Erythroblast (primary cell): ENCODE measurements around the gene ABHD15.

Experiments used
- DNase-seq, 2 experiments: peaks; one replicate each; lab custom pipeline; 2025; lab: John Stamatoyannopoulos, UW
- GATA1 ChIP-seq: IDR thresholded peaks from 2 replicates; pipeline ENCODE4 v1.6.1; 2011; ENCODE audit warnings: low read depth, mild to moderate bottlenecking, control low read depth, low read length, moderate library complexity
- POLR2A ChIP-seq: IDR thresholded peaks from 2 replicates; pipeline ENCODE4 v1.6.1; 2011; ENCODE audit warnings: mild to moderate bottlenecking, low read length

ABHD15 gene

DNA sequence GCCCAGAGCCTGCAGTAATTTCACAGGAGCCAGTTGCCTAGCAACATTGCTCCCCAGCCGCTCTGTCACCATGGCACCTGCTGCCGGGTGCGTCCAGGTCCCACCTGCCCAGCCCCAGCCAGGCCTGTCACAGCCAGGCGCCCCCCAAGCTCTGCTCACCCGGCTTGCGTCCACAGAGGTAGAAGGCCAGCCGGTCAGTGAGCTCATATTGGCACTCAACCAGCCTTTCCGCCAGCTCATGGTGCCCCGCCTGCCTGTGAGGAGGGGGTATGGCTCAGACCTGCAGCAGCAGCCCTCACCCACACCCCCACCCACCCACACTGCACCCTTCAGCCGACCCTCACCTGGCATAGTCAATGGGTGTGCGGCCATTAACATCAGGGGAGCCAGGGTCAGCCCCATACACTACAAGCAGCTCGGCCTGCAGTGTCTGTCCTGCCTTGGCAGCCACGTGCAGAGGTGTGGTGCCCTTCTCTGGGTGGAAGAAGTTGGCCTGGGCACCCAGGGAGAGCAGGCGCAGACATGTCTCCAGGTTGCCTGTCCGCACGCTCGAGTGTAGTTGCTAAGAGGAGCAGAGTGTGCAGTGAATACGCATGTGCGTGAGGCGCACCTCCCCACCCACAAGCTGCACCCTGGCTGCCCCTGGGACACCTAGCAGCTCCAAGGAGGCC is 14.9 kb upstream of the ABHD15 start:
- TF ChIP-seq GATA1 (no peak), POLR2A (no peak)
- DNase-seq, result no peak

DNA sequence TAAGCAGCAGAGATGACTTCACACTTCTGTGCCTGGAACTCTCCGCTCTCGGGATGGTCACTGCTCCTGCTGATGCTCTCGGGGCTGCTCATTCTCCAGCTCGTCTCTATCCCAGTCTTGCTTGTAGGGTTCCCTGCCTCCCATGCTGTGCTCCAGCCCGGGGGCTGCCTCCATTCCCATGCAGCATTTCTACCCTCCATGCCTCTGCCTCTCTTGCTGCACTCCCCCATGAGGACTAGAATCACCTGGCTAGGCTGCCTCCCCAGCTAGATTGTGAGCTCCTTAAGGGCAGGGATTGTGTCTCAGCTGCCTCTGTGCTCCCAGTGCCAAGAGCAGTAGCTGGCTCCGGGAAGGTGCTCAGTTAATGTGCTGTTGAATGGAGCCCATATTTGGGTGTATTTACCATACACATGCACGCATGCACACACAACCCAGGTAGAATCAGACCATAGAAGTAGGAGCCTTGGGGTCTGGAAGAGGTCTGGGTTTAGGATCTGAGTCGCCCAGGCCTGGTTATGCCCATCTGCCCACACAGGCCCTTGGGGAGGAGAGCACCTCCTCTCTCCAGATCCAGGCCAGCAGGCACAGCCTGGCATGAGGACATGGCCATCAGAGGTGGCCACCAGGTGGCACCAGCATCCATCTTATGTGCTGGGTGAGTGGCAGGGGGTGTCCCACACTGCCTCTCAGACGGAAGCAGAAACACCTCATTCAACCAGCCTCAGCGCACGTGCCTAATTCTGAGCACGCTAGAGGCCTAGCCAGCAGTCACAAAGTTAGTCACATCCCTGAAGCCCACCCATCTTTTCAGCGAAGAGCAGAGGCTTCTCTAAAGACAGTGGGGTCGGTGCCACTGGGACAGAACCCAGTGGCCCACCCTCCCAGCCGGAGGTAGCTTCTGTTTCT is 13.3 kb upstream of the ABHD15 start:
- TF ChIP-seq POLR2A (no peak), GATA1 (no peak)
- peak; percentile 76 to 84 for DNase-seq

DNA sequence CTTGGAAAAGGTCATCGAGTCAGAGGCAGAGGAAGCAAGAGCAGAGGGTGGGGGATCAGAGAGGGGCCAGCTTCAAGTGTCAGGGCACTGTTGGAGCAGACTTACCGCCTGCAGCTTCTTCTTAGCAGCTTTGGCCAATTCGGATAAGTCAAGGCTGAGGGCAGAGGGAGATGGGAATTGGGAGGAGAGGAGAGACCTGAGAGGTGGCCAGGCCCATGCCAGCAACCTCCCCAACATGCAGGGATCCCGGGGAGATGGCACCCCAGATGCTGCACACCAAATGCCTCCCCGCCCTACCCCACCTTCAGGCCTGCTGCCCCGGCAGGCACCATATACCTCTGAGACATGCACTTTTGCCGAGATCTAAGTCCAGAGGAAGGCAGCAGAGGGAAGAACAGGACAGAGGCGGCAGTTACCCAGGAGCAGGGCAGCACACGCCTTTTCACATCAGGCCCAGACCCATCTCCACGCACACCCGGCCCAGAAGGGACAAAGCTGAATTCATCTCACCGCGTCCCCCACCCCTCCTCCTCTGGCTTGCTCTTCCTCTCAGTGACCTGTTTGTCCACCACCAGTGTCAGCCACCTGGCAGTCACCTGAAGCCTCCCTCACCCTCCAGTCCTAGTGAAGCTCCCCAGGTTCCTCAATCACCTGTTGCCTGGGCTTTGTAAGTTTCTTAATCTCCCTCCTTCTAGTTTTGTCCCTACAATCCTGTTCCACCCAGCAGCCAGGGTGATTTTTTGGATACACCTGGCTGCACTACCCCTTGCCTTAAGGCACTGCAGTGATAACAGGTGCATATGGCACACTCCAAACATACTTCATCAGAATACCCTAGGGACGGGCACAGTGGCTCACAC is 12.0 kb upstream of the ABHD15 start:
- TF ChIP-seq POLR2A, result no peak
- TF ChIP-seq GATA1, result no peak
- DNase-seq, result no peak

DNA sequence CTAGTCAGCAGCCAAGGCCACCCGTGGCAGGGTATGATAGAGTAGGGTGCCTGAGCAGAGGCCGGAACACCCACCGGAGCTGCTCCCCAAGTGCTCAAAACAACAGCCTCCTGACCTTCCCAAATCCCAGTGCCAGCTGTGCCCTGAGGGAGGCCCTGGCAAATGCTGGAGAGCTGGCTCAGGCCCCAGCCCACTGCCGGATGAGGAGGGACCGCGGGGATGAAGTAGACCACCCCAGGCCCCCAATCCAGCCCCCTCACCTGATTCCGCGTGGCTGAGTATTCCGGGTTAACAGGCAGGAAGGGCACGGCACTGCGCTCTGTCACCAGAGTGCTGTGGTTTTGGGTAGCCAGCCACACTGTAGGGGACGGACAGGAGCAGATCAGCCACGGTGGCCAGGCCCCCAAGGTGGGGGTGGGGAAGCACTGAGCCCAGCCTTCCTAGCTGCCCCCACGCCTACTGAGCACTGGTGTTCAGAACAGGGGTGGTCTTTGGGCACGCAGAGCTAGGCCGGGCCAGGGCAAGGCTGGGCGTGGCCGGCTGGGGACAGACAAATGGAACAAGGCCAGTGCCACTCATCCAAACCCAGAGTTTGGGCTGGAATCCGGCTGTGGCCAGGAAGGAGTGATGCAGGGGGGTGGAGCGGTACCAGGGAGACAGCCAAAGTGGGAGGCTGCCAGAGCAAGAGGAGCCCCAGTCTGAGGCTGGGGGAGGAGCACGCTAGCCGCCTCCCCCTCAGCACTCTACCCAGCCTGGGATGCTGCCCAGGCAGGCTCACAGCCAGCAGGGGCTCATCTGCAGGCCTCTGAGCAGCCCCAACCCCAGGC is 10.8 kb upstream of the ABHD15 start:
- no peak for TF ChIP-seq POLR2A
- no peak for TF ChIP-seq GATA1
- no peak for DNase-seq

DNA sequence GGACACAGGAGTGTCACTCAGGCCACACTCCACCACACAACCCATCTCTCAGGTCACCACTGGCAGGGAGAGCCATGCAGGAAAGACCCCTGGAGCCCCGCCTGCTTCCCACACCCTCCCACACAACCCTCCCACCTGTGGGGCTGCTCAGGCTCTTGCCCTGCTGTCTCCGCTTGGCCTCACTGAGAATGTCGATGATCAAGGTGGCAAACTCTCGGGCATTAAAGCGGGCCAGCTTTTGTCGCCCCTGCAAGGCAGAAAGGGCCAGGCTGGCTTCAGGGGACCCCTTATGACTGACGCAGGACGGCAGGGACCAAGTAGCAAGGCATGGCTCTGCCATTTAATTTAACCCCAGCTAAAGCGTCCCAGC is 10.1 kb upstream of the ABHD15 start:
- TF ChIP-seq GATA1, result no peak
- no peak for TF ChIP-seq POLR2A
- DNase-seq, result no peak

DNA sequence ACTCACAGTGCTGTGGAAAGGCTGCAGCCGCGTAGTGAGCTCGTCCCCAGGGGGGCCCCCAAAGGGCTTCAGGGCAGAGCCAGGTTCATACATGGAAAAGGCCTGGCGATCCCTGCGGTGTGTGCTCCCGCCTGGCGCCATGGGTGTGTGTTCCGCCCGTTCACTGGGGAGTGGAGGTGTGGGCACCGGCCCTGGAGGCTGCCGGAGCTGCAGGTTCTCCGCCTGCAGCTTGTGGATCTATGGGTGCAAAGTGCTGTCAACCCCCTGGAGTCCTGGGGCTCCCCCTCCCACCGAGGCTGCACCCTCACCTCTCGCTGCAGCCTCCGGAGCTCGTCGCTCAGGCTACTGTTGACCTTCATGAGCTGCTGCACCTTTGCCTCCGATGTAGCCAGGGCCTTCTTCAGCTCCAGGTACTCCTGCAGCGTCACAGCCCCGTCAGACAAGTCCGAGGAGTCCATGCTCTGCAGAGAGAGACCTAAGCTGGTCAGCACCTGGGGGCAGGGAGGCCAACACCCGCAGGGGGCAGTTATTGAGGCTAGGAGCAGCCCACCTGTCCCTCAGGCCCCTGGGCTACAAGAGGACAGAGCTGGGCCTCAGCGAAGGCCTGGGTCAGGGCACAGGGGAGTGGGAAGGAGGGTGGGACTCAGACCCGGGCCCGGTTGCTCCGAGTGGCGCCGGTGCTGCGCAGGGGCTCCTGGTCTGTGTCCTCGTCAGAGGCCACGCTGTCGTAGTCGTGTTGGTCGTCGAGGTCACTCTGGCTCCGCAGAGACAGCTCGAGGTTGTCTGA is 9.6 kb upstream of the ABHD15 start:
- TF ChIP-seq POLR2A (no peak), GATA1 (no peak)

DNA sequence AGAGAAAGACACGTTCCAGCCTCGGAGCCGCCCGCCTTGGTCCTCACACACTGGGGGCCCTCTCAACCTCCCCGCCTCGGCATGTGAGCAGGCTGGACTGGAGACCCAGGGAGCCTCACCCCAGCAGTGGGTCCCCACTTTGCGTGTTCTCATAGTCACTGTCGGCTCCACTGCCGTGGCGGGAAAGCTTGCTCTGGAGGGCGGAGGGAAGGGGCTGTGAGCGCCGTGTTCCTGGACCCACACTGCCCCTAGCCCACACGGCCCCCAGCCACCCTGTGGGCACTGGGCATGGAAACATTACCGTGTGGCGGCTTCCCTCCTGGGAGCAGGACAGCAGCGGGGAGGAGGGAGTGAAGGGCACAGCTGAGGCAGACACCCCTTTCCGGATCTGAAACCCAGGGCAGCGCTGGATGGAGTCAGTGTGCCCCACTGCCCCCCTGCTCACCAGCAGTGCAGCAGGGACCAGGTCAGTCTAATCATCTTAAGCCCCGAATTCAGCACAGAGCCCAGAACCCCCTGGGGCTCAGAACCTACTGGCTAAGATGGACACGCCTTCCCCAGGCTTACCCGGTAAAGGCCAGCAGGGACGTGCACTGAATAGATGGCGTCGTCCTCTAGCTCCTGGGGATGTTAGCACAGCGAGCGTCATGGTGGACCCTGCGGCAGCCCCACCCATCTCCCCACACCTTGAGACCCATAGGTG is 8.8 kb upstream of the ABHD15 start:
- TF ChIP-seq POLR2A (no peak), GATA1 (no peak)
- DNase-seq, result no peak

More for the DNA sequence above, 9.6 kb upstream of the ABHD15 start:
- DNase-seq, result no peak

DNA sequence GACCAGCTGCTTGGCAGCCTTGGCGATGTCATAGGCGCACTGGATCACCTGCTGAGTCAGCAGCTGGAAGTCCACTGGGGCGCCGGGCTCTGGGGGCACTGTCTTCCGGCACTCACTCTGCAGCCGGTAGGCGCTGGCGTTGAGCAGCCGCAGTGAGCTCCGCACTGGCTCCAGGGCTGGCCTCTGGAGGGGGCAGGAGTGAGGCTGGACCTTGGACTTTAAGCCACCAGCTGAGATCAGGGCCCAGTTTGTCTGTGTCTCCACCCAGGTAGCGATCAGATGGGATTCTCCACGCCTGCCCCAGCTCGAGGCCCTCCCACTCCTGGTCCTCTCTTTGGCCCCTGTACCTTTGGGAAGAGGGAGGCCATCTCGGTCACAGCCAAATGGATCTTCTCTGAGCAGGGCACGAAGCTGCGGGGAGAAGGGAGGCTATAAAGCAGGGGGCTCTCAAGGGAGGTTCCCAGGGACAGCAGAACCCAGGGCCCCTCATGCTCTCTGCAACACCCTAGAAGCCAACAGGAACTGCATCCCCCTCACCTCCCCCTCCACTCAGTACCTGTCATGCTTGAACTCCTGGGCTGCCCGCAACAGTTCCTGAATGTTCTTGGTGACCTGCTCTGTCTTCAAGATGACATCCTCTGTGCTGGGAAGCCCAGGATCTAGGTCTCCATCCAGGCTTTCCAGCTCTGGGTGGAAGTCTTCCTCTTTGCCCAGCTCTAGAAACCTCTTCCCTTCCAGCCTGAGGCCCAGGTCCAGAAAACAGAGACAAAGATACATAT is 8.1 kb upstream of the ABHD15 start:
- TF ChIP-seq GATA1 (no peak), POLR2A (no peak)
- no peak for DNase-seq

DNA sequence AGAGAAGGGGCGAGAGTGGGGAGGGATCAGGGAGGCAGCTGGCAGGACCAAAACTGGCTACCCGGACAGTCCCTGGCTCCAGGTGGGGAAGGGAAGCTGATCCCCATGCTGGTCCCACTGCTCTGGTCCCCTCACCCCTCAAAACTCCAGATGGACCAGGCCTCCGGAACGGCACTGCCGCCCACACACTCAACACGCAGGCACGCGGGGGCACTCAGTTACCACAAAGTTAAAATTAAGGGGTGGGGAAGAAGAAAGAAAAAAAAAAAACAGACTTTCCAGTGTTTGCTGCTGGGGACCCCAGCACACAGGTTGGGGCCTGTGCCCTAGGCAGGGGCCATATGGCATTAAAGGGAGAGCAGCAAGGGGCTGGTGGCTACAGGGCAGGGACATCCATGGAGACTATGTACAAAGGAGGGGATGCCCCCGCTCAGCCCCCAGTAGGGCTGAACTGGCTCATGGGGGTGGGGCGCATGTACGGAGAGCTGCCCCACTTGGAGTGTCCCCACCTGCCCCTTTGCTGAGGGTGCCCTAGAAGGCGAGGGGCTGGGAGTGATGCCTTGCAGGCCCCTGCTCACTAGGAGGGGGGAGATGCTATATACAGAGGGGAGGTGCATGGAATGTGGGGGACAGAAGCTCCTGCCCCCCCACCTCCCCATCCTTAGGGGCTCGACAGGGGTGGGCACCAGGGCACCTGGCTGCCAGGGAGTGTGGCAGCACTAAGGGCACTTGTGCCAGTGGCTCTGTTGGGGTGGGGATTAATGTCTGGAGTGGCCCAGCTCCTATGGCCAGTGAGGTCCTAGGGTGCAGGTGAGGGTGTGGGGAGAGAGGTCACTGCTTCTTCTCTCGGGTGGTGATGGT is 7.3 kb upstream of the ABHD15 start:
- no peak for DNase-seq
- TF ChIP-seq POLR2A (no peak), GATA1 (no peak)

DNA sequence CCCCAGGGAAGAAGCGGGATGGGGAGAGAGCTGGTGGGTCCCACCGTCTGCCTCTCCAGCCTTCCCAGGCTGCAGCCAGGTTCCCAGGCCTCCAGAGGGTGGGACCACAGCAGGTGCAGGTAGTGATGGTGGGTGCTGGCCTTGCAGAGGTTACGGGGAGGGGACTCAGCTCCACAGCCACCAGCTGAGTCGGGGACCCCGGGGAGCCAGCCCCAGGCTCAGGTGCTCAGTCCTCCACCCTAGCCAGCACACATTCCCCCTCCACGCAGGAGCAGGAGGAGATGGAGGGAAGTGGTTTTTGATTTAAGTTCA is 6.7 kb upstream of the ABHD15 start:
- TF ChIP-seq POLR2A (no peak), GATA1 (no peak)
- no peak for DNase-seq
